Fibroblast of skin of back (primary cell): ENCODE data around the gene SYNPO.

Source experiments
- DNase-seq: peaks from one replicate; pipeline ENCODE4 v3.0.0-alpha.2; 2013

Gene SYNPO

DNA sequence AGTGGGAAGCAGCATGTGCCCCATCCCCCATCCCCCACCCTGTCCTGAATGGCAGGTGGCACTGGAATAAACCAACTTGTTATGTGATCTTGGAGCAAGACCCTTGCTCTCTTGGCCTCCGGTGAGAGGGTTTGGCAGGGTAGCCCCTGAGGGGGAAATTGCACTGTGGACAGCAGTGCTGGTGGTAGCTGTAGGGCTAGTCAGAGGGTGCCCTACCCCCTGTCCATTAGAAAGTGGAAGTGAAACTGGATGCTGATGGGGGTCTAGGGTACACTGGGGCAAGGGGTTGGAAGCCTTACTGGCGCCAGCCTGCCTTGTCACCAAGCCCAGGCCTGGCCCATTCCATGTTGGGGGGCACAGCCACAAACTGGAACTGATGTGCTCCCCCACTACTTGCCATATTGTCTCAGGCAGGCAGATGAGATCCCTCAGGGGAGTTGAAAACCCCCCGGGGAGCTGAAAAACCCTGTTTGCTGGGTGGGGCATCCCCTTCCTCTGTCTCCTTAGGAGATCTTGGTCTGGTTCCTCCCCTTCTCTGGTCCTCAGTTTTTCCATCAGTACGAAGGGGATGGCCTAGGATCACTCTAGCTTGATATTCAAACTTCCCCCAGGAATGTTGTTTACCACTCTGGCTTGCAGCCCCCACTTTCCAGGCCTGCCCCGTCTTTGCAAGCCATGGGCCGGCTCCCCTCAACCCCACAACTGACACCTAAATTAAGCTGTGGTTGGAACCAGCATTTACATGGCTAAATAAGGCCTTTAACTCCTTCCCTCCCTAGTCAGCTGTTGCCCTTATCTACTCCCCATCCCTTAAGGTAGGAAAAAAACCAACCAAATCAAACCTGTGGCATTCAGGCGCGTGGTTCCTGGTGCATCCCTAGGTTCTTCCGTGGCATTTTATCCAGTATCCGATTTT, 14.4 kb upstream of the SYNPO start:
- no peak for DNase-seq

DNA sequence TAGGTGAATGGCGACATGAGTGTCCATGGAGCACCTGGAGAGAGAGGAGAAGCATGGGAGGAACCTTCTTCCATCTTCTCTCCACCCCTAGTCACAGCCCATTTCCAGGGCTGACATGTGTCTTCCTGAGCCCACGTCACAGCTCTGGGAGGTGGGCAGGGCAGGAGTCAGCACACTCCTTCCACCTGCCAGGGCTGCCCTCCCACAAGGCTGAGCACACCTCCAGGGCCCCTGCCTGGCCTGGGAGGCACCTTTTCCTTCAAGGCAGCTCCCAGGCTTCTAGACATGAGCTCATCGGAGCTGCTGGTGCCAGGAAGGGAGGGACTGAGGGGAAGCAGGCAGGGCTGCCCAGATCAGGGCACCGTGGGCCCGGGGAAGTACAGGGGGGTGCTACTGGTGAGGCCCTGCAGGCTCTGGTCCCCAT, 13.6 kb upstream of the SYNPO start:
- DNase-seq: no peak

DNA sequence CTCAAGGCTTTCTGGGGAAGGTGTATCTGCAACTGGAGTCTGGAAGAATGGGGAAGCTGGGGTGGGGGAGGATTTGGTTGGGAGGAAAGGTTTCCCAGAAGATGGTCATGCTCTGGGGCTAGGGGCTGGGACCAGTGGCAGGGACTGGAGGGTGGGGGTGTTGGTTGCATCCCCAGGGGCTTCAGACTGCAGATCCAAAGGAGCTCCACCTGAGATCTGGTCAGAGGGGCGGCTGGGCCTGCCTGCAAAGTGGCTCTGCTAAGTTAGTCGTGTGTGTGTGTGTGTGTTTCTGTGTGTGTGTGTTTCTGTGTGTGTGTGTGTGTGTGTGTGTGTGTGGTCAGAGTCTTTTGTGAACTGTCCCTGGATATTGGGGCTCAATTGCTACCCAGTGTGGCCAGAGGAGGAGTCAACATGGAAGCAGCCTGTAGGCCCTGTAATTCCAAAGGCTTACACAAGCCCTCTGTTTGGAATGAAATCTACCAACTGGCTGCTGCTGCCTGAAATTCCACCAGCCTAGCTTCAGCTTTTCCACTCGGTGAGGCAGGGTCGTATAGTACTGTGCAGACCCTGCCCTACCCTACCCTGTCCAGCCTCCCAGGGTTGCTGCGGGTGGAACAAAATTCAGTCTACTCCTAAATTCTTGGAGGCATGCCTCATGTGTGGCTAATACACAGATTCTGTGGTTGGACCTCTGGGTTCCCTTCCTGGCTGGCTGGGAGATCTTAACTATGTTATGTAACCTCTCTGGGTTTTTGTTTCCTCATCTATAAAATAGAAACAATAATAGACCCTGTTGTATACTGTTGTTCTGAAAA, 12.5 kb upstream of the SYNPO start:
- DNase-seq: peak; percentile 39

DNA sequence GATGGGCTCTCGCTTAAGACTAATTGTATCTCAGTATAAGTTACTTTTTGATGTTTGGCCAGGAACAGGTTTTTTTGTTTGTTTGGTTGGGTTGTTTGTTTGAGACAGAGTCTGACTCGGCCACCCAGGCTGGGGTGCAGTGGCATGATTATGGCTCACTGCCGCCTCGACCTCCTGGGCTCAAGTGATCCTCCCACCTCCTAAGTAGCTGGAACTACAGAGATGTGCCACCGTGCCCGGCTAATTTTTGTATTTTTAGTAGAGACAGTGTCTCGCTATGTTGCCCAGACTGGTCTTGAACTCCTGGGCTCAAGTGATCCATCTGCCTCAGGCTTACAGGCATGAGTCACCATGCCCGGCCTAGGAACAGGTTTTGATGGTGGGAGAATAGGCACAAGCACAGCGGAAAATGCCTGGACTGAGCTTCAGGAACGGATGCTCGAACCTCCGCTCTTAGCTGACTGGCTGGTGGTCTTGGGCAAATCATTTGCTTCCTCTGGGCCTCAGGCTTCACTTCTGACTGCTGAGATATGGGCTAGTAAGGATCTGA, 11.4 kb upstream of the SYNPO start:
- no peak for DNase-seq

DNA sequence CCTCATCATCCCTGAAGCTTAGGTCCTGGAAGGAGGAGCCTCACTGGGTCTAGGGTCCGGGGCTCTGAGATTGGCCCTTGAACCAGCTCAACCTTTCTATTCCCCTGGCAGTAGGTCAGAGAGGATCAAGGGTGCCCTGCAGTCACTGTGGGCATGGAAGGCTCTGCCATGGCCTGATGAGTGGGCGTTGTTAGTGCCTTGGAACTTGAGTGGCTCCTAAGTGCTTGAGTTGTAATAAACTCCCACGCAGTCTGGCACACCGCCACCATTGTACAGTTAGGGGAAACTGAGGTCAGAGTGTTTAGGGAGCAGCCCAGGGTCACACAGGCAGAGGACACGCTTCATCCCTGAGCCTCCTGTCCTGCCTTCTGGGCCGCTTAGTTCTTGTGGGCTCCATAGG, 10.4 kb upstream of the SYNPO start:
- no peak for DNase-seq

DNA sequence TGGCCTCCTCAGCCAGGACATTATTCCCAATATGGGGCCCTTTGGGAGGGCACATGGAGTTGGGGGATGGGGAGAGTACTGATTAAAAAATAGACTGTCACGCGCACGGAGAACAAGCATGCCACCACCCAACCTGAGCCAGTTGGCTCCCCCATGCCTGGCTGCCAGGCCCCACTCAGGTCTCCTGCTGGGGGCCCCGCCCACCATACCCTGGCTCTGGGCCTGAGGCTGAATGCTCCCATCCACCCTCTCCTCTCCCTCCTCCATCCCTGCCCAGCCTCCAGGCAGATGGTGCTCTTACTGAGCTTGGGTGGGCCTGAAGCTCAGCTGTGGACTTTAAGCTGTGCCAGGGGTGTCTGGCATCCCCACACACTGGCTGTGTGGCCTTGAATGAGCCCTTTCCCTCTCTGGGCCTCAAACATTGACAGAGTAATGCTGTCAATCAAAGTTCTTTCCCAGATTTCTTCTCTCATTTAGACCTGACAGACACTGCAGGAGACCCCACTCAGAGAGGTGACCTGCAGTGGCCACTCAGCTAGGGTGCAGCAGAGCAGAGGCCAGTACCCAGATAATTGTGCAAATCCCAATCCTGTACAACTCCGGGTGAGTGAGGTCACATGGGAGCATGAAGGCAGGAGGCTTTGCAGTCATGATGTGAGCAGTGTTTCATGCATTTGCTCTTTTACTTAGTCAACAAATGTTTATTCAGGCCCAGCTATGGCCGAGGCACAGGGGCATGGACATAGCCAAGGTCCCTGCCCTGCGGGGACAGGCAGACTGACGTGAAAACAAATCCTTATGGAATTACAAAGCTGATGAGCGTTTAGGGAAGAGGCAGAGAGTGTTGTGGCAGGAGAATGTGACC, 9.8 kb upstream of the SYNPO start:
- no peak for DNase-seq

DNA sequence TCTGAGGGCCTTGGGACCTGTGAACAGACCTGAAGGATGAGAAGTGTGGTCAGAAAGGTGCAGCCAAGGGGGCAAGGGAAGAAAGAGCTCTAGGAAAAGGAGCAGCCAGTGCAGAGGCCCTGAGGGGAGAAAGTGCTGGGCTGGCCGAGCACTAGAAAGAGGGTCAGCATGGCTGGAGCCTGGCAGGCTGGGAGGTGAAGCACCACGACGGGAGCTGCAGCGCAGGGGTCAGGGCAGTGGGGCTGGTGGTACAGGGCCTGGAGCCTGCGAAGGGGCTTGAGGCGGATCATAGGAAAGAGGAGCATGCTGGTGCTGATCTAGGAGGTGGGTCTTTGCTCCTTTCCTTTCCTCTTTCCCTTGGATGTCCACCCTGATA, 9.1 kb upstream of the SYNPO start:
- no peak for DNase-seq

DNA sequence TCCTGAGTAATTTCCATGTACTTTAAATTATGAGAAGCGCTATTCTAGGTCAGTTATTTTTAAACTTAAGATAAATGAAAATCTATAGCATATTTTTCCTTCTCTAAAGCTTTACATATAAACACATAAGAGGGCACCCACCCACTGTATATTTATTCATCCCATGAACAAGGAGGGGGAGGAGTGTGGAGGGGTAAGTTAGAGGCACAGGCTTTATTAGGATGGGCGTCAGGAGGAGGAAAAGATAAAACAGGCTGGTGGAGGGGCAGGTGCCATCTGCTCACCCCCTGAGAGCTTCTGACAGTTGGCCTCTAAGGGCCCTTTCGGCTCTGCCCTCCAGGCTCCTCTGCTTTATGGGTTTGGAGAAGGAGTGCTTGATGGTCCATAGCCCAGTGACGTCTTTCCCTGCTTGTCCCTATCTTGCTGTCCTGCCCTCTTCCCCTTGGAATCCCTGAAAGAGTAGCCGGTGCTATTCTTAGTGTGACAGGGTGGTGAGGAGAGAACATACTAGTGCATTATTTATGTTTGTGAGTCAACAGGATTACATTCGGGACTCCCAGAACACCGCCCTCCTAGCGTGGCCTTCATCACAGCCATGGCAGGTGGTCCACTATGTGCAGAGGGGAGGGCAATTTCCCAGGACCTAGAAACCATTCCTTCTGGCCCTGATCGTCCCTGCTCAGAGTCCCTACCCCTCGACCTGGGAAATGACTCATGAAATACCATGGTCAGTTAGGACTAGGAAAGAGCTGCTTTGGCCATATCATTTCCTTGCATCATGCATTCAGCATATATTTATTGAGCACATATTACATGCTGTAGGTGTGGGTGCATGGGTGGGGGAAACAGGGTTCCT, 7.9 kb upstream of the SYNPO start:
- DNase-seq: peak; percentile 45

DNA sequence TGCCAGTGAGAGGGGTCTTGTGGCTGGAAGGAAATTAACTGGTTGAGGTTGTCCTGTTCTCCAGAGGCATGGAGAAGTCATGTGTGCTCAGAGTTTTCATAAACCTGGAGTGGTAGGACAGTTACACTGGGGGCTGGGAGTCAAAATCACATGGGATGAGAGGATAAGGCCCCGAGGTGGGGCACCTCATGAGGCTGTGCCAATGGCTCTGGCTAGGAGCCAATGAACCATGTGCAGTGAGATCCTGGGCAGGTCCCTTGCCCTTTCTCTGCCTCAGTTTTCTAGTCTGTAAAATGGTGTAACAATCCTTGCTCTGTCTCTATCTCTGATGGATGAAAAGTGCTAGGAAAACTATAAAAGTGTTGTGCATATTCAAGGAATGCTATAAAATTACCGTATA, 7.0 kb upstream of the SYNPO start:
- no peak for DNase-seq

DNA sequence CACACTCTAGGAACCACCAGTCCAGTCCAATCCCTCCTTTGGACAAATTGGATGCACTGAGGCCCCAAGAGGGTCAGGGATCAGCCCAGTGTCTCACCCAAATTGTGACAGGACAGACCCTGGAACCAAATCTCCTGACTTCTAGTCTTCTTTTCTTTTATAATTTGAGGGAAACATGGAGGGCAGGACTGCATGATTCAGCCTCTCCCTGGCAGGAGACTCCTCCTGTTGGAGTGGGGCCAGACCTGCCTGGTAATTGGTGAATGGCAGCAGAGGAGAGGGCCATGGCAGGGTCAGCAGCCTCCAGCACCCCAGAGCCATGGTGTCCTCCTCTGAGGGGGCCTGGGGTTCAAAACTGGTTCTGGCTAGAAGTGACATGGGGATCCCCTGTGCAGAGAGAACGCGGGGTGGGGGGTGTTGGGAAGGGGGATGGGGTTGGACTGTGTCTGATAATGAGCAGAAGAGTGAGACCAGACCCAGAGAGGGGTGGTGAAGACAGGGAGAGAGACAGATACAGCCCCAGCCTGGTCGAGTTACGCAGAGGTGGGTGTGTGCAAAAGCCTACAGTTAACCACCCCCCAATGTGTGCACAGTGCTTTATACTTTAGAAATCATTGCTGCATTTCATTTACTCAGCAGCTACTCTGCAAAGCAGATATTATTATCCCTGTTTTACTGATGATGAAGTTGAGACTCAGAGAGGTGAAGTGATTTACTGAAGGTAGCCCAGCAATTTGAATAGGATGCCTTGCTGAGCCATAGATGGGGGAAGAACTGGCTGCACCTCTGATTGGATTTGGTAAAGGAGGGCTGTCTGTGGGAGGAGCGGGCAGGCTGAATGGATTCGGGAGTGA, 3.8 kb upstream of the SYNPO start:
- peak; percentile 73 for DNase-seq

DNA sequence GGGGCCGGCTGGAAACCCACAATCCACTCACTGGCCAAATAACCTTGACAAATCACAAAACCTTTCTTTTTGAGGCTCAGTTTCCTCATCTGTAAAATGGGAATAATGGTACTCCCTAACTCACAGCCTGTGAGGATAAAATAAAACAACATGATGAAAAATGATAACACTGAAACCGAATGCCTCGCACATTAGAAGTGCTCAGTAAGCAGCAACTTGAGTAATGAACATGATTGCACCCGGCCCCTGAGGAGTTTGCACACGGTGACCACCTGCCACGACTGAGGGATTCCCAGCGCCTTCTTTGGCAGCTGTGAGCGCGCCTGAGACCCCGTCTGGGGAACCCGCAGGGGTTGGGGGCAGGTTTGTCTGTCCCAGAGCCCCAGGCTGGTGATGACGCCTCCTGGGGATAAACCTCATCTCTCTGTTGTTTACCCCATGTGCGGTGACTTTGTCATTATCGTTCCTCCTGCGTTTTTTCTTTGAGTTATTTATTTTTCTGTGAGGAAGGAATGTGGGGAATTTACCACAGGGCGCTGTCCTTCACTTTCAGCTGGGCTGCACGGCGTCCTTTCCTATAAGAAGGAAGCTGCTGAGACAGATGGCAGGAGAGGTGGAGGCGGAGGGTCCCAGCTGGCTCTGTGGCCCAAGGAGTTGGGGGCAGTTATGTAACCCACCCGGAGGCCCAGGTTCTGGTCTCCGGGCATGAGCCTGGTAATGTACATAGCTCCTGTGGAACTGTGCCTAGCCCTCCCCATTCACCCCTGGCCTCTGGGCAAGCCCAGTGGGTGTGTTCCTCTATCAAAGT, 3.0 kb upstream of the SYNPO start:
- DNase-seq: peak; percentile 92

DNA sequence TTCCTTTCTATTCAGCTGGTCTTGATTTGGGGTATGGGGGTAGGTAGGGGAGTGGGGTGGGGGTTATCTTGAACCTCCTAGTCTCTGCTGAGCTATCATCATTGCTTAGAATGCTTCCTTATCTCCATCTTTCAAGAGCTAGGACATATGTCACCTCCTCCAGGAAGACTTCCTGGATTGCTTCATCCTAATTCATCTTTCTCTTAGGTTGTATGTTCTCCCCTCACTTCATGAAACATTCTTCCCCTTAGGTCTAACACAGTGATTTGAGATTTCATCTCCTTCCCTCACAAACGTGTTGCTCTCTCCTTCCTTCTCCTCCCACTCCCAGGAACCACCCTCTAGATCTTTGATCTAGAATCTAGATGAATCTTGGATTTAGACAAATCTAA, 2.4 kb upstream of the SYNPO start:
- DNase-seq: no peak

DNA sequence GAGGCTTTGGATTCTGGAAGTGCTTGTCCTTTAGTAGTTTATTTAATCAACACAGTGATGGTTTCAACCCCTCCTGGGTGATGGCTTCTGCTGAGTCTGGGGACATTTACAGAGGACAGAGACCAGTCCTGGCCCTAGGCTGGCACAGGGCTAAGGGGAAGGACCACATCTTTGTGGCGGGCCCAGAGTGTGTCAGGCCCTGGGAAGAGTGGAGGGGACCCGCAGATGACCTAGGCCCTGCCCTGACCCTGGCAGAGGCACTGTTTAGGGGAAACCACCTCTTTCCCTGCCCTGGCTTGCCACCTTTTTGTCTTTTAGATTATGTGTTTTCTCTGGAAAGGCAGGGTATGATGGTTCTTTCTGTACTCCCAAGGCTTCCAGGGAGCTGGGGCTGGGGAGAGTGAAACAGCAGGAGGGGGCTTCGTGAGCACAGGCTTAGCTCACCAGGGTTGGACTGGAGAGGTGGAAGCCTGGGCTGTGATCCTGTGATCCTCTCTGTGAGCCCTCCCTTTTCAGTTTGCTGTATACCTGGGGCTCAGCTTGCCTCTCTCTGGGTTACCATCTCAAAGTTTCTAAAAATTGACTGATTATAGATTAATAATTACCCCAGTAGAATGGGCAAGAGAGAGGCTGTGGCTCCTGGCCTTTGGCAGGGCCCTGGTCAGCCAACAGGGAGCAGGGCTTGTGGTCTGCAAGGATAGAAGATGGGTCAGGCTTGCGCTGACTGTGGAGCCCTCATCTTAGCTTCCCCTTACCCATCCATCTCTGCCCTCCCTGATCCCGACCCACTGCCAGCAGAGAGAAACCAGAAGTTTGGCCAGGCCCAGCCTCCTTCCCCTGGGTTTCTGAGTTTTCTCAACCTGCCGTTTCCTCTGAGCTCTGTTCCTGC, 1.7 kb upstream of the SYNPO start:
- DNase-seq: no peak

DNA sequence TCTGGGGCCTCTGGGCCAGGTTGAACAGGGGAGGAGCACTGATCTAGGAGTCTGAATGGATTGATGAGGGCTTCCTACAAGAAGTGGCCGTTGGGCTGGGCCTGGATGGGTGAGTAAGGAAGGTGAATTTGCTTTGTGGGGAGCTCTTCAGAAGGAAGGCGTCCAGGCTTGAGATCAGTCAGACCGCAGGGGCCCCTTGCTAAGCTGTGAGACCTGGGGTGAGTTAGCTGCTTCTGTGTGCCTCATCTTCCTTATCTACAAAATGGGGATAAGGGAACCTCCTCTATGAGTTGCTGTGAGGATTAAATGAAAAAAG, 1.1 kb upstream of the SYNPO start:
- DNase-seq: no peak

DNA sequence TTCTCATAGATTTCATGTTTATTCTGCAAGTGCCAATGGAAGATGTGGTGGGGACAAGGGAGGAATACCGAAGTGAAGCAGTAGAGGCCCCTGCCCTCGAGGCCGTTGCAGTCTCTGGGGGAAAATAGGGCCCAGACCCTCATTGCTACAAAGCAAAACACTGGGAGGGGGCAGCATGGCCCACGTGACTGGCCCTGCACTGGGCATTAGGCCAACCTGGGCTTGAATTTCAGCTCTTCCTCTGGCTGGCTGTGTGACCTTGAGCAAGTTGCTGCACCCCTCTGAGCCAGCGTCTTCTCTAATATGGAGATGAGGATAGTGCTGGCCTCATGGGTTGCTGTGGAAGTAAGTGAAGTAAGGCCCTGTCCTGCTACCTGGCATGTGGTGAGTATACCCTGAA, 709 bp upstream of the SYNPO start:
- no peak for DNase-seq

DNA sequence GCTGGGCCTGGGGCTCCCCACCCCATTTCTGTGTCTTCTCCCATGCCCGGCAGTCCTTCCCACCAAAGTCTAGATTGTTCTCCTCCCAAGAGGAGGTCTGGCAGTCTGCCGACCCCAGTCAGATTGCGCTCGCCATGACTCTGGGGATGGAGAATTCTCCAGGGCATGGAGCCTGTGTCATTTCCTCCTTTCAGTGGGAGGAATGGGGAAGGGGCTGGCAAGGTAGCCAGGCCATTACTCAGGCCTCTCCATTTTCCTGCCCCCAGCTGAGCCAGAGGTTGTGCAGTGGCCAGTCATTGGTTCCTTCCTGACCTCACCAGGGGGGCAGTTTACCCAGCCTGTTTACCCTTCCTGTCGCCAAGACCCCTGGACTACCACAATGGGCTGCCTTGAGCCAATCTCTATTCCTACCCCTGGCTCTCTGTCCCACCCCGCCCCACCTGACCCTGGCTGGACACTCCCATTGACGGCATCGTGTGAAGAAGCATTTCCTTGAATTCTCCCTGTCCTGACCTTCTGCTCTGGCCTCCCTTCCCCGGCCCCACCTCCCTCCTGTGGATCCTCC, 628 bp downstream of the SYNPO start:
- peak; percentile 83 for DNase-seq

DNA sequence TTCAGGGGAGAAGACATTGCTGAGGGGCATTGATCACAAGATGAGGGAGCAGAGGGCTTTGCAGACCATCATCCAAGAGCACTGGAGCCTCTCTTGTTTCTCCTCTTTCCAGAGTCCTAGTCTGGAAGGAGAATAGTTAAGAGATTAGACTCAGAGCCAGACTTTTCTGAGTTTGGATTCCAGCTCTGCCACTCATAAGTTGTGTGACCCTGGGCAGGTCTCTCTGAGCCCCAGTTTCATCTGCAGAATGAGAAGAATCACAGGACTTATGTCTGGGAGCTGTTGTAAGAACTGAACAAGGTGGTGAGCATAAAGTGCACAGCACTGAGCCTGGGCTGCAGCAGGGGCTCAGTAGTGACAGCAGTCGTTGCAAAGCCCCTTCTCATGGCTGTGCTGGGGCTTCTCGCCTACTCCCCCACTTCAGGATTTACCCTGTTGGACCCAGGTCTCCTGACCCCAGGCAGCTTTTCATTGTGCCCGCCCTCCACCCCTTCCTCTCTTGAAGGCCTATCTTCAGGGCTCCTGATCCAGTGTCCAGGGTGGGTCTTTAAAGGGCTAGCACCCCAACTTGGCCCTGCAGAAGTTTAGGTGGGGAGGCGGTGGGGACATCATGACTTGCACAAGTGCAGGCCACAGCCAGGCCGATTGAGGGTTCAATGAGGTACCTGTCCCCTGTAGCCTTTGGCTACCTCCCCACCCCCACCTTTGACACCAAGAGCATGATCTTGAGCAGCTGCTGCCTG, 1.5 kb downstream of the SYNPO start:
- DNase-seq: no peak

DNA sequence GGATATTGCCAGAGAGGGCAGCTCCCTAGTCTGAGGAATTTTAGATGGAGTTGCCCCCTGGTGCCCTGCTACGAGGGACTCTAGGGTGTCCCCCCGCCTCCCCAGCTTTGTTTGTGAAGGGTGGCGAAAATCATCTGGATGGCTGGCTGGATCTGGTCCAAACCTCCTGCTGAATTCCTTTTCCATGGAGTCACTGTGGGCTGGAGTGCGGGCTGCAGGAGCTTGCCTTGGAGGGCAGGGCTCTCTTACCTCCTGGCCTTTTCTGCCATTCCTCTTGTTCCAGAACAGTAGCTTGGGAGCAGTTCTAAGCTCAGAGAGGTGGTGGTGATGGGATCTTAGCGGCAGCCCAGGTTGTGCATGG, 2.1 kb downstream of the SYNPO start:
- DNase-seq: peak; percentile 93
